Gastroesophageal sphincter (tissue), 3 donors: ENCODE results near the gene PDC.

Experiments
- CTCF ChIP-seq, 4 experiments: fragments of 200-600 bp in 2 of 4; fragments of 450-650 bp in 2 of 4; sonication (generic) in 1 of 4; IDR thresholded peaks; one replicate each; pipeline ENCODE4 v1.5.1; 2017 to 2019; ENCODE audit warnings: antibody characterized with exemption in 4 of 4, mild to moderate bottlenecking in 2 of 4, moderate library complexity in 2 of 4
- POLR2A ChIP-seq, 2 donors: fragments of 450-650 bp; IDR thresholded peaks; one replicate each; pipeline ENCODE4 v1.6.1; 2017; ENCODE audit warnings: antibody characterized with exemption in 2 of 2, mild to moderate bottlenecking in 2 of 2, moderate library complexity in 1 of 2

GRCh38 chr1:186420311-186420710, 40.6 kb downstream of the PDC start:
- no peak for TF ChIP-seq CTCF (IDR thresholded peaks at IDR 0.05)
- TF ChIP-seq POLR2A (IDR thresholded peaks at IDR 0.05): no peak
